WTC11 (cell line): ENCODE data around the gene CISH. TPM values are rescaled to one million over a fixed set of nuclear protein-coding genes. Genes with fewer than 3 reads are reported as not detected.

ENCODE experiments used
- ATAC-seq: fragments of 200-7000 bp; cut with Tn5 transposase; 2 replicates; pipeline ENCODE4 v1.10.0; 2021; ENCODE audit warnings: mild to moderate bottlenecking, moderate library complexity
- CTCF ChIA-PET: fragments of 300-600 bp; sonication (Branson Sonifier 250); formaldehyde crosslinking; loops from one replicate; lab custom pipeline; 2021; ENCODE audit warnings: antibody characterized with exemption; lab: Charles Lee
- POLR2A ChIA-PET: fragments of 350-600 bp; sonication (Branson Sonifier 250); formaldehyde crosslinking; loops from one replicate; lab custom pipeline; 2021; ENCODE audit warnings: antibody characterized with exemption; lab: Charles Lee
- DNase-seq: peaks from one replicate; pipeline ENCODE4 v3.0.0; 2021; ENCODE audit warnings: low spot score
- H3K27ac Mint-ChIP-seq: 2 replicates; pipeline ENCODE4 v1.8.0; 2021; ENCODE audit warnings: mixed read lengths
- H3K27me3 Mint-ChIP-seq: 2 replicates; pipeline ENCODE4 v1.8.0; 2021; ENCODE audit warnings: low read depth, mild to moderate bottlenecking, moderate library complexity, mixed read lengths
- H3K36me3 Mint-ChIP-seq: 2 replicates; pipeline ENCODE4 v1.8.0; 2021; ENCODE audit warnings: mixed read lengths
- H3K4me1 Mint-ChIP-seq: 2 replicates; pipeline ENCODE4 v1.8.0; 2022; ENCODE audit warnings: mixed read lengths
- H3K4me3 Mint-ChIP-seq: 2 replicates; pipeline ENCODE4 v1.8.0; 2021; ENCODE audit warnings: mild to moderate bottlenecking, moderate library complexity, mixed read lengths
- H3K9me3 Mint-ChIP-seq: 2 replicates; pipeline ENCODE4 v1.8.0; 2021; ENCODE audit warnings: mixed read lengths
- CREB1 ChIP-seq: sonication (generic); formaldehyde crosslinking; IDR thresholded peaks from 2 replicates; pipeline ENCODE4 v1.8.0; 2023; ENCODE audit warnings: mild to moderate bottlenecking, missing genetic modification reagents
- GABPB1 ChIP-seq: sonication (generic); formaldehyde crosslinking; IDR thresholded peaks from 2 replicates; pipeline ENCODE4 v1.8.1; 2023; ENCODE audit warnings: mild to moderate bottlenecking, missing genetic modification reagents
- HMGA2 ChIP-seq: fragments of 250-450 bp; sonication (Bioruptor Pico); IDR thresholded peaks from 2 replicates; pipeline ENCODE4 v1.4.0; 2021; ENCODE audit warnings: mild to moderate bottlenecking, moderate library complexity
- HMGXB4 ChIP-seq: sonication (generic); formaldehyde crosslinking; IDR thresholded peaks from 2 replicates; pipeline ENCODE4 v1.8.1; 2023; ENCODE audit warnings: mild to moderate bottlenecking, moderate library complexity, missing genetic modification reagents
- MYBL2 ChIP-seq: sonication (generic); formaldehyde crosslinking; IDR thresholded peaks from 2 replicates; pipeline ENCODE4 v1.8.1; 2023; ENCODE audit warnings: mild to moderate bottlenecking, moderate library complexity, missing genetic modification reagents
- PRDM15 ChIP-seq: sonication (generic); formaldehyde crosslinking; IDR thresholded peaks from 2 replicates; pipeline ENCODE4 v1.8.0; 2022; ENCODE audit warnings: missing genetic modification reagents
- PRRX2 ChIP-seq: fragments of 250-450 bp; sonication (Bioruptor Pico); IDR thresholded peaks from 2 replicates; pipeline ENCODE4 v1.8.0; 2021; ENCODE audit warnings: mild to moderate bottlenecking
- RELA ChIP-seq: sonication (generic); formaldehyde crosslinking; IDR thresholded peaks from 2 replicates; pipeline ENCODE4 v1.8.1; 2022; ENCODE audit warnings: missing genetic modification reagents, mild to moderate bottlenecking, borderline replicate concordance
- SOX15 ChIP-seq: fragments of 250-450 bp; sonication (Bioruptor Pico); IDR thresholded peaks from 2 replicates; pipeline ENCODE4 v1.9.0; 2021; ENCODE audit warnings: mild to moderate bottlenecking
- TEAD1 ChIP-seq: sonication (generic); formaldehyde crosslinking; IDR thresholded peaks from 2 replicates; pipeline ENCODE4 v1.8.0; 2022; ENCODE audit warnings: mild to moderate bottlenecking, missing genetic modification reagents
- ZBTB21 ChIP-seq: sonication (generic); formaldehyde crosslinking; IDR thresholded peaks from 2 replicates; pipeline ENCODE4 v1.8.1; 2023; ENCODE audit warnings: mild to moderate bottlenecking, missing genetic modification reagents, borderline replicate concordance
- ZNF219 ChIP-seq: sonication (generic); formaldehyde crosslinking; IDR thresholded peaks from 2 replicates; pipeline ENCODE4 v1.8.0; 2023; ENCODE audit warnings: missing genetic modification reagents, mild to moderate bottlenecking, borderline replicate concordance
- ZNF396 ChIP-seq: fragments of 250-450 bp; sonication (Bioruptor Pico); IDR thresholded peaks from 2 replicates; pipeline ENCODE4 v1.8.0; 2021; ENCODE audit warnings: mild to moderate bottlenecking, moderate library complexity, borderline replicate concordance
- total RNA-seq: library from RNA; stranded (reverse); gene quantifications from 3 replicates; pipeline ENCODE4 v1.2.3, GENCODE V29; 2021
- TF ChIP-seq, protein P1 (sequence below): sonication (generic); formaldehyde crosslinking; IDR thresholded peaks from 2 replicates; pipeline ENCODE4 v1.8.1; 2023; ENCODE audit warnings: mild to moderate bottlenecking, missing genetic modification reagents, borderline replicate concordance
- TF ChIP-seq, protein P2 (sequence below): sonication (generic); formaldehyde crosslinking; IDR thresholded peaks from 2 replicates; pipeline ENCODE4 v1.8.1; 2023; ENCODE audit warnings: mild to moderate bottlenecking, missing genetic modification reagents, moderate library complexity
- TF ChIP-seq, protein P3 (sequence below): fragments of 250-450 bp; sonication (Bioruptor Pico); conservative IDR thresholded peaks from 2 replicates; pipeline ENCODE4 v1.9.0; 2021; ENCODE audit warnings: mild to moderate bottlenecking
- TF ChIP-seq, protein P4 (sequence below): sonication (generic); formaldehyde crosslinking; IDR thresholded peaks from 2 replicates; pipeline ENCODE4 v1.8.0; 2022; ENCODE audit warnings: mild to moderate bottlenecking, missing genetic modification reagents
- TF ChIP-seq, protein P5 (sequence below): sonication (generic); formaldehyde crosslinking; conservative IDR thresholded peaks from 2 replicates; pipeline ENCODE4 v1.8.1; 2022; ENCODE audit warnings: mild to moderate bottlenecking, missing genetic modification reagents

CISH gene
- total RNA-seq, 1 experiment from 2014 or later = 2.4 TPM

DNA sequence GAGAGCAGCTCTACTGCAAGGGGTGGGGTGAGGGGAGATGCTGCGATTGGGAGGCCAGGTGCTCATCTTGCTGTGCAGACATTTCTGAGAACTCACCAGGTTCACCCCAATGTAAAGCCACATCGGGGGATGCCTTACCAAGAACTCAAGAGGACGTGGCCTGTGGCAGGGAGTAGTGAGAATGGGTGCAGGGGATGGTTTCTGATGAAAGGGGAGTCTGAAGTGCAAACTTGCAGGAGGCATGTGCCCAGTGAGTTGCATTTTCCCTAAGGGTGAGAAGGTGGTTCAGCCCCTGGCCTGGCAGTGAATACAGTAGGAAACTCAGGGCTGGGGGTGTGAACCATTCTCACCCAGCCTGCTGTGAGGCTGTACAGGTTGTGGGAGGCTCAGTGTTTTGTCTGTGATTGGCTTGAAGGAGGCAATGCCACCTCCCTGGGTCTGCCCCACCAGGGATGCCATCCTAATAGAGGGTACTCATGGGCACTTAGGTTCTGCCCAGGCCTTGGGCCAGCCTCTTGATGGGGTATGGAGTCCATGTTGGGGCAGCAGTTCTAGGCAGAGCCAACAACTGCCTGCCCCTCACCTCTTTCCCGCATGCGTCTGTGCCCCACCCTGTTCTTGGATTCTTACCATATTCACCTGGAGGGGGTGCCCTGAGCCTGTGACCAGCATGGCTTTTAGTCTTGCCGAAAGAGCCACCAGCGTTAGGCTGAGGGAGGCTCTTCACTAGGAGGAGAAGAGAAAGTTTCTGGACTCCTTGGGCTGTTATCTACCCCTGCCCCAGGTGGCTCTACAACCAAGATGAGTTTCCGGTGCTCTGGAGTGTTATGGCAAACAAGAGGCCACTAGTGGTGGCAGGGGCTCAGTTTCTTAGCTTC is 37.8 kb downstream of the CISH start:
- POLR2A ChIA-PET = no interaction called here
- H3K4me1 Mint-ChIP-seq = peaks cover 6% of the 10 kb centered on the region; the same call in 1 of the 2 replicates
- no peak for DNase-seq
- TF ChIP-seq, protein P1, sequence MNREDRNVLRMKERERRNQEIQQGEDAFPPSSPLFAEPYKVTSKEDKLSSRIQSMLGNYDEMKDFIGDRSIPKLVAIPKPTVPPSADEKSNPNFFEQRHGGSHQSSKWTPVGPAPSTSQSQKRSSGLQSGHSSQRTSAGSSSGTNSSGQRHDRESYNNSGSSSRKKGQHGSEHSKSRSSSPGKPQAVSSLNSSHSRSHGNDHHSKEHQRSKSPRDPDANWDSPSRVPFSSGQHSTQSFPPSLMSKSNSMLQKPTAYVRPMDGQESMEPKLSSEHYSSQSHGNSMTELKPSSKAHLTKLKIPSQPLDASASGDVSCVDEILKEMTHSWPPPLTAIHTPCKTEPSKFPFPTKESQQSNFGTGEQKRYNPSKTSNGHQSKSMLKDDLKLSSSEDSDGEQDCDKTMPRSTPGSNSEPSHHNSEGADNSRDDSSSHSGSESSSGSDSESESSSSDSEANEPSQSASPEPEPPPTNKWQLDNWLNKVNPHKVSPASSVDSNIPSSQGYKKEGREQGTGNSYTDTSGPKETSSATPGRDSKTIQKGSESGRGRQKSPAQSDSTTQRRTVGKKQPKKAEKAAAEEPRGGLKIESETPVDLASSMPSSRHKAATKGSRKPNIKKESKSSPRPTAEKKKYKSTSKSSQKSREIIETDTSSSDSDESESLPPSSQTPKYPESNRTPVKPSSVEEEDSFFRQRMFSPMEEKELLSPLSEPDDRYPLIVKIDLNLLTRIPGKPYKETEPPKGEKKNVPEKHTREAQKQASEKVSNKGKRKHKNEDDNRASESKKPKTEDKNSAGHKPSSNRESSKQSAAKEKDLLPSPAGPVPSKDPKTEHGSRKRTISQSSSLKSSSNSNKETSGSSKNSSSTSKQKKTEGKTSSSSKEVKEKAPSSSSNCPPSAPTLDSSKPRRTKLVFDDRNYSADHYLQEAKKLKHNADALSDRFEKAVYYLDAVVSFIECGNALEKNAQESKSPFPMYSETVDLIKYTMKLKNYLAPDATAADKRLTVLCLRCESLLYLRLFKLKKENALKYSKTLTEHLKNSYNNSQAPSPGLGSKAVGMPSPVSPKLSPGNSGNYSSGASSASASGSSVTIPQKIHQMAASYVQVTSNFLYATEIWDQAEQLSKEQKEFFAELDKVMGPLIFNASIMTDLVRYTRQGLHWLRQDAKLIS = no peak
- TF ChIP-seq SOX15 (CRISPR knock-in tag) (no peak), GABPB1 (CRISPR knock-in tag) (no peak), ZBTB21 (CRISPR knock-in tag) (no peak), TEAD1 (no peak), MYBL2 (CRISPR knock-in tag) (no peak), RELA (CRISPR knock-in tag) (no peak), ZNF219 (CRISPR knock-in tag) (no peak), PRDM15 (no peak)
- TF ChIP-seq, protein P2, sequence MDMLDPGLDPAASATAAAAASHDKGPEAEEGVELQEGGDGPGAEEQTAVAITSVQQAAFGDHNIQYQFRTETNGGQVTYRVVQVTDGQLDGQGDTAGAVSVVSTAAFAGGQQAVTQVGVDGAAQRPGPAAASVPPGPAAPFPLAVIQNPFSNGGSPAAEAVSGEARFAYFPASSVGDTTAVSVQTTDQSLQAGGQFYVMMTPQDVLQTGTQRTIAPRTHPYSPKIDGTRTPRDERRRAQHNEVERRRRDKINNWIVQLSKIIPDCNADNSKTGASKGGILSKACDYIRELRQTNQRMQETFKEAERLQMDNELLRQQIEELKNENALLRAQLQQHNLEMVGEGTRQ (CRISPR knock-in tag) = no peak
- TF ChIP-seq, protein P3, sequence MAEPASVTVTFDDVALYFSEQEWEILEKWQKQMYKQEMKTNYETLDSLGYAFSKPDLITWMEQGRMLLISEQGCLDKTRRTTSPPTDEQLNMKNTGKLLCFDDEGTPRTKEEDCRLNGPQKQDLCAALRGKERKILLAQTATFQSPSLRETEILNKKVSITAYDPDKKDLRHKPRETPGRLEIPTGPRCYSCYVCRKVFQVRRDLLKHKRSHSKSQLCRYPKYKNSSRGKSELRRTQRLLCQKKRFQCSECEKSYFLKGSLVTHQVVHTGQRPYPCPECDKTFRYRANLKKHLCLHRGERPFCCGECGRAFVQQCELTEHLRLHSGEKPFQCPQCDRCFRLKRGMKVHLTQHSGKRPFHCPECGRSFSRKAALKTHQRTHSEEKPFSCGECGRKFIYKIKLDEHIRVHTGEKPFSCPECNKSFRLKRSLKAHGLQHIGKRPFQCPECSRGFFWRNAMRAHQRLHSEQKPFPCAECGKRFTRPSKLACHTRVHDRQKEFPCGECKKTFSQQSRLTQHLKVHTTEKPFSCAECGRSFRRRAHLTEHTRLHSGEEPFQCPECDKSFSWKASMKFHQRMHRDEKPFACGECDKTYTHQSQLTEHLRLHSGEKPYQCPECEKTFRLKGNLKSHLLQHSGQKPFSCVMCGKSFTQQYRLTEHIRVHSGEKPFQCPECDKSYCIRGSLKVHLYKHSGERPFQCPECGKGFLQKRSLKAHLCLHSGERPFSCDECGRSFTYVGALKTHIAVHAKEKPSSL (CRISPR knock-in tag) = no peak
- CTCF ChIA-PET = interaction anchor here (1.4 to 5.5 kb wide), 5 partner anchors 7 to 79 kb away, joined by 5 to 98 read pairs (median 12); partner anchors contain the start of gene CISH
- ATAC-seq = no peak
- H3K27me3 Mint-ChIP-seq = no peaks in the 10 kb centered on the region
- H3K27ac Mint-ChIP-seq = no peak overlapping the region
- no peaks in the 10 kb centered on the region for H3K9me3 Mint-ChIP-seq
- no peak overlapping the region for H3K4me3 Mint-ChIP-seq
- no peaks in the 10 kb centered on the region for H3K36me3 Mint-ChIP-seq

- CTCF ChIA-PET = interaction anchor here (0.9 to 5.5 kb wide), 8 partner anchors 8 to 80 kb away, joined by 3 to 98 read pairs (median 5); partner anchors contain the start of gene CISH
- Mint-ChIP-seq H3K36me3 (no peaks in the 10 kb centered on the region), H3K4me3 (no peak overlapping the region), H3K4me1 (peaks cover 8% of the 10 kb centered on the region), H3K27me3 (no peaks in the 10 kb centered on the region), H3K27ac (no peak overlapping the region), H3K9me3 (no peaks in the 10 kb centered on the region)
- ATAC-seq = no peak
- POLR2A ChIA-PET = no interaction called here
- DNase-seq = no peak
- no peak for TF ChIP-seq HMGXB4 (CRISPR knock-in tag)
- no peak for TF ChIP-seq CREB1 (CRISPR knock-in tag)
- TF ChIP-seq, protein P4, sequence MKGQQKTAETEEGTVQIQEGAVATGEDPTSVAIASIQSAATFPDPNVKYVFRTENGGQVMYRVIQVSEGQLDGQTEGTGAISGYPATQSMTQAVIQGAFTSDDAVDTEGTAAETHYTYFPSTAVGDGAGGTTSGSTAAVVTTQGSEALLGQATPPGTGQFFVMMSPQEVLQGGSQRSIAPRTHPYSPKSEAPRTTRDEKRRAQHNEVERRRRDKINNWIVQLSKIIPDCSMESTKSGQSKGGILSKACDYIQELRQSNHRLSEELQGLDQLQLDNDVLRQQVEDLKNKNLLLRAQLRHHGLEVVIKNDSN (CRISPR knock-in tag) = no peak
- TF ChIP-seq HMGA2 (CRISPR knock-in tag) = no peak
- TF ChIP-seq PRRX2 (CRISPR knock-in tag) = no peak
- TF ChIP-seq ZNF396 (CRISPR knock-in tag) = no peak
- no peak for TF ChIP-seq RELA (CRISPR knock-in tag)
- TF ChIP-seq, protein P5, sequence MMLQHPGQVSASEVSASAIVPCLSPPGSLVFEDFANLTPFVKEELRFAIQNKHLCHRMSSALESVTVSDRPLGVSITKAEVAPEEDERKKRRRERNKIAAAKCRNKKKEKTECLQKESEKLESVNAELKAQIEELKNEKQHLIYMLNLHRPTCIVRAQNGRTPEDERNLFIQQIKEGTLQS (CRISPR knock-in tag) = no peak
Observed at GRCh38 chr3:50572801-50573371, 38.7 kb downstream of the CISH start.
